Head of caudate nucleus (tissue), 42 donors: ENCODE results near the gene RNPC3.

Experiments used
- DNase-seq, 42 donors: peaks; one replicate each; pipeline versions ENCODE4 v3.0.0 to v3.0.0-alpha.2; 2020 to 2021; ENCODE audit warnings: mixed read lengths in 7 of 42
- intact Hi-C: fragments of 100-400 bp; cut with DNase I; formaldehyde crosslinking; loops from one replicate; pipeline ENCODE4 v1.15.0; 2022

RNPC3 gene

GRCh38 chr1:103525607-103526507, at the start of gene RNPC3:
Gene RNPC3 (plus strand): TSS chr1:103525699. CDS start chr1:103526071, 372 bp downstream.
- intact Hi-C loops = no loop called here
- peak; percentile 78 to 97 (median 93) for DNase-seq

- intact Hi-C loops = no loop called here
- no peak for DNase-seq
Measured at GRCh38 chr1:103477101-103477500, 48.4 kb upstream of the RNPC3 start.

- intact Hi-C loops = no loop called here
Measured at GRCh38 chr1:103489935-103490334, 35.6 kb upstream of the RNPC3 start.

DNA sequence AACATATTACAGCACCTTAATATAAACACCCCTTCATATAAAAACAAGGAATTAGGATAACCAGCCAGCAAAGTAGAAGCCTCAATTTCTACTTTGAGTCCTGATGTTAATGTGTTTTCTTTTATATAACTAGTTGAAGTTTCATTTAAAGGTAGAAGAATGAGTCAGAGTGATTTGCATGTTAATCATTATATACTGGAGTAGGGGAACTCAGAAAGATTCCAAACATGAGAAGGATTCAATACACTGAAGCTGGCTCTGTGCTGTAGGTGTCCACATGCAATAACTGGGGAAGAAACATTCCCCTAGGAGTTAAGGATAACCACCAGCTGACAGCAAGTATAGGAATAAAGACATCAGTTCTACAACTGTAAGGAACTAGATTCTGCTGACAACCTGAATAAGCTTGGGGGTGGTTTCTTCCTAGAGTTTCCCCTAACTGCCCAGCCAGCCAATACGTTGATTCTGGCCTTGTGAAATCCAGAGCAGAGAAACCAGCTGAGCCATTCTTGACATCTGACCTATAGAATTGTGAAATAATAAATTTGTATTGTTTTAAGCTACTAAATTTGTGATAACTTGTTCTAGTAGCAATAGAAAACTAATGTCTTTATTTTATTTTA, 33.4 kb upstream of the RNPC3 start:
- intact Hi-C loops = no loop called here
- DNase-seq = no peak

More at GRCh38 chr1:103489935-103490334, 35.6 kb upstream of the RNPC3 start:
- DNase-seq = no peak

GRCh38 chr1:103496014-103496635, 29.4 kb upstream of the RNPC3 start:
- no peak for DNase-seq

GRCh38 chr1:103497404-103497803, 28.1 kb upstream of the RNPC3 start:
- intact Hi-C loops = no loop called here
- DNase-seq = no peak

More at GRCh38 chr1:103496014-103496635, 29.4 kb upstream of the RNPC3 start:
- intact Hi-C loops = no loop called here

GRCh38 chr1:103509250-103509649, 16.2 kb upstream of the RNPC3 start:
- intact Hi-C loops = loop anchor here (10.0 kb wide), 1 partner anchor 404 kb away; the partner anchor contains the start of gene COL11A1
- no peak for DNase-seq

DNA sequence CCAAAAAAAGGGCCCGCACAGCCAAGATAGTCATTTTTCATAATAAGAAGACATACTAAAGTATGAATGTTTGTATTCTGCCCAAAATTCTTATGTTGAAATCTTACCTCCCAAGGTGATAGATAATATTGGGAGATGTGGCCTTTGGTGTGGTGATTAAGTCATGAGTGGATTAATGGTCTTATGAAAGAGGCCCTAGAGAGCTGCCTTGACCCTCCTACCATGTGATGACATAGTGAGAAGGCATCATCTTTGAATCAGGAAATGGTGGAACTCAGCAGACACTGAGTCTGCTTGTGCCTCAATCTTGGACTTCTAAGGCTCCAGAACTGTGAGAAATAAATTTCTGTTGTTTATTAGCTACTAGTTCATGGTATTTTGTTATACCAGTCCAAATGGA, 11.8 kb upstream of the RNPC3 start:
- no peak for DNase-seq
- intact Hi-C loops = no loop called here

DNA sequence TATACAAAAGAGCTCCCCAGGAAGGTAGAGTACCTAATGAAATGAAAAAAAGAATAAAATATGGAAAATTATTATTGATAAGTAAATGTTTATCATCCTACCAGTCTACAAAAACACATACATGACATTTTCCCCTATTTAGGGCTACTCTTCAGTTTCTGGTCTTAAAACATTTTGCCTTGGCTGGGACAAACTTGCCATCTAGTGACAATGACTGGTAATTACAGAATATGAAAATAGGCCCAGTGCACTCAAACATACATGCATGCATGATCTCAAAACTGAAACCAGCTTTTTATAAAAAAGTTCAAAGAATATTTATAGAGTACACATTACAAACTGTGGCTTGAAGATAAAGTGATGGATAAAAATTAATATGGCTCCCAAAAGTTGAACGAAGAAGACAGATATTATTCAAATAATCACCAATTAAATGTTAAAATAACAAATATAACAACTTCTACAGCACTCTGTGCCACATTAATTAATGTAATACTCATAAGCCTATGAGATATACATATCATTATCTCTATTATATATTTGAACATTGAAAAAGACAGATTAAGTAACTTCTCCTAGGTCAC, 10.5 kb upstream of the RNPC3 start:
- peak in 6 of 42 donors; percentile 15 to 46 (median 16) for DNase-seq
- intact Hi-C loops = no loop called here

DNA sequence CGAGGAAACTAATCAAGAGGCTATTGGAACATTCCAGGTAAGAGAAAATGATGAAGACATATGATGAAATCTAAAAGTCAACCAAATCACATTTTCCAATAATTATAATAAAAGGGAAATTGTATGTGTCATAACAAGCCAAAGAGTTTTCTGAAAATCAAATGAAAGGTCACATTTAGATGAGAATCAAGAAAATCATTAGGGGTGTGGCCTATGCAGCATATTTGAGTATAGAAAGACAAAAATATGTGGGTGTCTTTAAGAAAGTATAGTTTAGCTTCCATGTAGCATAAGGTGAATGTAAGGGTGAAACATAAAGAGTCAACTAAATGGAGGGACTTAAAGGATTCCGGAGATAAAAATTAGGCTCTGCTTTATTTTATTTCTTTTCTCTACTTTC, 9.2 kb upstream of the RNPC3 start:
- intact Hi-C loops = no loop called here
- DNase-seq = no peak

GRCh38 chr1:103516693-103517092, 8.8 kb upstream of the RNPC3 start:
- intact Hi-C loops = no loop called here
- no peak for DNase-seq

- intact Hi-C loops = no loop called here
- DNase-seq = no peak
Measured at GRCh38 chr1:103517380-103518047, 8.0 kb upstream of the RNPC3 start.

DNA sequence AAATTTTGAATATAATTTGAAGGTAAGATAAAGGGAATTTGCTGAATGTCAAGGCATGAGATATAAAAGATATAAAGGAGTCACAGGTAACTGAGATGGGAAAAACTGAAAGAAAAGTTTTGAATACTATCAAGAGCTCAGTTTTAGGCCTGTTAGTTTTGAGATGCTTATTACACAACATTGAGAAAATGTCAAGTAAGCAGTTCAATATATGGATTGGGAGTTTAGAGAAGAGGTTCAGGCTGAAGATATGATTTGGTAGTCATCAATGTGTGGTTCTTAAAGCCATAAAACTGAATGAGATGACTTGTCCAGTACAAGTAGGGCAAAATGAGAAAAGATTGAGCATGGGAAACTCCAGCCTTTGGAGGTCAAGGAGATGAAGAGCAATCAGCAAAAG, 4.7 kb upstream of the RNPC3 start:
- intact Hi-C loops = no loop called here
- DNase-seq = no peak

- intact Hi-C loops = no loop called here
- no peak for DNase-seq
Measured at GRCh38 chr1:103523346-103523745, 2.2 kb upstream of the RNPC3 start.

GRCh38 chr1:103525114-103525606, 339 bp upstream of the RNPC3 start:
- intact Hi-C loops = no loop called here
- peak in 1 of 42 donors; percentile 2 for DNase-seq

GRCh38 chr1:103527331-103527730, 1.8 kb downstream of the RNPC3 start:
- no peak for DNase-seq
- intact Hi-C loops = no loop called here

GRCh38 chr1:103529746-103530145, 4.2 kb downstream of the RNPC3 start:
- DNase-seq = peak in 23 of 42 donors; percentile 1 to 59 (median 24)
- intact Hi-C loops = no loop called here

GRCh38 chr1:103538226-103538625, 12.7 kb downstream of the RNPC3 start:
- intact Hi-C loops = no loop called here
- DNase-seq = no peak

- intact Hi-C loops = no loop called here
Measured at GRCh38 chr1:103541431-103541830, 15.9 kb downstream of the RNPC3 start.

More at GRCh38 chr1:103541431-103541830, 15.9 kb downstream of the RNPC3 start:
- no peak for DNase-seq
